ENCODE results near the gene SLC46A1. TPM values are rescaled to one million over a fixed set of nuclear protein-coding genes. Genes with fewer than 3 reads are reported as not detected.

Gene SLC46A1
- polyA plus RNA-seq, 1 experiment = 5.9 TPM

DNA sequence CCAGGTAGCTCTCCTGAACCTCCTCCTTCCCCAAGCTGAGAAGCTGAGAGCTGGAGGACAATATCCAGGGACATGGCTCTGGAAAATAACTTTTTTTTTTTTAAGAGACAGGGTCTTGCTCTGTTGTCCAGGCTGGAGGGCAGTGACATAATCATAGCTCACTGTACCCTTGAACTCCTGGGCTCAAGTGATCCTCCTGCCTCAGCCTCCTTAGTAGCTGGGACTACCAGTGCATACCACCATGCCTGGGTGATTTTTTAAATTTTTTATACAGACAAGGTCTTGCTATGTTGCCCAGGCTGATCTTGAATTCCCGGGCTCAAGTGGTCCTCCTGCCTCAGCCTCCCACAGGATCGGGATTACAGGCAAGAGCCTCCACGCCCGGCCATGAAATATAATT lies 6.2 kb downstream of the SLC46A1 start:
- ChIA-PET CTCF (interaction anchor here (1.2 to 2.4 kb wide), 3 partner anchors 17 to 21 kb away, joined by 3 to 13 read pairs (median 4); no protein-coding TSS in a partner anchor), POLR2A (no interaction called here)
- no peak overlapping the region for H3K4me3 ChIP-seq (ENCODE audit: low read depth, low read length)
- peaks cover 9% of the 10 kb centered on the region for H3K36me3 ChIP-seq (ENCODE audit: control insufficient read depth, insufficient read depth, low read length)
- no peaks in the 10 kb centered on the region for H3K27me3 ChIP-seq (ENCODE audit: control insufficient read depth, insufficient read depth, low read length)
- TF ChIP-seq, protein P1, sequence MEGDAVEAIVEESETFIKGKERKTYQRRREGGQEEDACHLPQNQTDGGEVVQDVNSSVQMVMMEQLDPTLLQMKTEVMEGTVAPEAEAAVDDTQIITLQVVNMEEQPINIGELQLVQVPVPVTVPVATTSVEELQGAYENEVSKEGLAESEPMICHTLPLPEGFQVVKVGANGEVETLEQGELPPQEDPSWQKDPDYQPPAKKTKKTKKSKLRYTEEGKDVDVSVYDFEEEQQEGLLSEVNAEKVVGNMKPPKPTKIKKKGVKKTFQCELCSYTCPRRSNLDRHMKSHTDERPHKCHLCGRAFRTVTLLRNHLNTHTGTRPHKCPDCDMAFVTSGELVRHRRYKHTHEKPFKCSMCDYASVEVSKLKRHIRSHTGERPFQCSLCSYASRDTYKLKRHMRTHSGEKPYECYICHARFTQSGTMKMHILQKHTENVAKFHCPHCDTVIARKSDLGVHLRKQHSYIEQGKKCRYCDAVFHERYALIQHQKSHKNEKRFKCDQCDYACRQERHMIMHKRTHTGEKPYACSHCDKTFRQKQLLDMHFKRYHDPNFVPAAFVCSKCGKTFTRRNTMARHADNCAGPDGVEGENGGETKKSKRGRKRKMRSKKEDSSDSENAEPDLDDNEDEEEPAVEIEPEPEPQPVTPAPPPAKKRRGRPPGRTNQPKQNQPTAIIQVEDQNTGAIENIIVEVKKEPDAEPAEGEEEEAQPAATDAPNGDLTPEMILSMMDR (IDR thresholded peaks at IDR 0.05; ENCODE audit: insufficient read depth, low read depth, low read length) = no peak
- DNase-seq (ENCODE audit: low read depth) = no peak

DNA sequence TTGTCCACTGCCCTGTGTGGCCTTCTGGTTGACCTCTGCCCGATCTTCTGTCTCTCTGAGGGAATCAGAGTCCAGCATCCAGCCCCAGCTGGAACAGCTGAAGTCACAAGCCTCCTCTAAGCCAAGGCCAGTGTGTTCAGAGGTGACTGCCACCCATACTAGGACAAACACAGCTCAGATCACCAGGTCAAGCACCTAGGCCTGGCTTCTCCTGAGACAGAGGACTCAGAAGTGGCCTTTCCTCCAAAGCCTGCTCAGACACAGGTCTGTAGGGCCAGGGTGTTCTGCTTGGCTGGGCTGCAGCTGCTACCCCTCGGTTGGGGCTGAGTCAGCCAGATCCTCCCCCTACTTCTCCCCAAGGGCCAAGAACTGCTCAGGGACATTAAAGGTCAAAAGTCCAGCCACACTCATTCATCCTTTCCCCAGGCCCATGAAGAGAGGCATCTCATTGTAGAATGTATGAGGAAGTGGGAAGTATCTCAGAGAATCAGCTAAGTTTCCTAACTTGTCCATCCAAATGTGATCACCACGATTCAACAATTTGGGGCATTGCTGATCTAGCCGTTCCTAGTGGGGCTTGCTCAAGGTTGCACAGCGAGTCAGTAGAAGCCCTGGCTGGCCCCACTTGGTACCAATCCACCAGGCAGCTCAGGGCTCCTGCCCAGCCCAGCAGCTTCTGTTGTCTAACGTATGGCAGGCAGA lies 7.6 kb downstream of the SLC46A1 start:
- no peak for DNase-seq (ENCODE audit: low read depth)
- ChIA-PET POLR2A (interaction anchor here (0.5 kb wide), 1 partner anchor 47 kb away, joined by 19 read pairs; no protein-coding TSS in a partner anchor), CTCF (interaction anchor here (1.3 kb wide), 1 partner anchor 18 kb away, joined by 3 read pairs; no protein-coding TSS in a partner anchor)
- Histone ChIP-seq H3K27me3 (ENCODE audit: control insufficient read depth, insufficient read depth, low read length) (no peaks in the 10 kb centered on the region), H3K36me3 (ENCODE audit: control insufficient read depth, insufficient read depth, low read length) (peaks cover 9% of the 10 kb centered on the region), H3K4me3 (ENCODE audit: low read depth, low read length) (no peak overlapping the region)
- TF ChIP-seq, protein P1 (IDR thresholded peaks at IDR 0.05; ENCODE audit: insufficient read depth, low read depth, low read length) = no peak

DNA sequence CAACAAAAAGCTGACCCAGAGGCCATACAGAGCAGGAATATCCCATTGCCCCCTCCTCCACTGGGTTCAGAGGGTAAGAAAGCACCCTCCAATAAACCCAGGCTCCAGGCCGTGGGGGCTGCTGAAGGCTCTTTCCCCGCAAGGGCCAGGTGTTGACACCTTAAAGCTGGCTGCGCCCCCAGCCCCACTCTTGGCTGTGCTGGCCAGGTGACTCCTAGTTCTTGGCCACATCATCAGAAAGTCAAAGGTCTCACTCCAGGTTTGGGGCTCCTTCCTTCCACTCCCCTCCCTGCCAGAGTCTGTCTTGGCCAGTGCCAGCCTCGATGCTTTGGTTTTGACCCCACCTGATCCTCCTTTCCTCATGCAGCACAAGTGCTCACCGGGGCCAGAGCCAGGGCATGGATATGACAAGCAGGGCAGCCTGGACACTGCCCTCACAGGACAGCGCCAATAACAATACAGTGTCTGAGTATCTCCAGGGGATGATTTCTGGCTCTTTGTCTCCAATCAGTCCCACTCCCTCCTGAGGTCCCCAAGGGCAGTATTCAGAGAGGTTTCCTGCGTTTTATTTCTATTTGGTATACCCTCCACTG lies 8.2 kb downstream of the SLC46A1 start:
- ChIA-PET CTCF (interaction anchor here (1.4 kb wide), 1 partner anchor 19 kb away, joined by 4 read pairs; no protein-coding TSS in a partner anchor), POLR2A (no interaction called here)
- DNase-seq (ENCODE audit: low read depth) = no peak
- H3K36me3 ChIP-seq (ENCODE audit: control insufficient read depth, insufficient read depth, low read length) = peaks cover 9% of the 10 kb centered on the region
- H3K27me3 ChIP-seq (ENCODE audit: control insufficient read depth, insufficient read depth, low read length) = no peaks in the 10 kb centered on the region
- no peak overlapping the region for H3K4me3 ChIP-seq (ENCODE audit: low read depth, low read length)
- TF ChIP-seq, protein P1 (IDR thresholded peaks at IDR 0.05; ENCODE audit: insufficient read depth, low read depth, low read length) = no peak

DNA sequence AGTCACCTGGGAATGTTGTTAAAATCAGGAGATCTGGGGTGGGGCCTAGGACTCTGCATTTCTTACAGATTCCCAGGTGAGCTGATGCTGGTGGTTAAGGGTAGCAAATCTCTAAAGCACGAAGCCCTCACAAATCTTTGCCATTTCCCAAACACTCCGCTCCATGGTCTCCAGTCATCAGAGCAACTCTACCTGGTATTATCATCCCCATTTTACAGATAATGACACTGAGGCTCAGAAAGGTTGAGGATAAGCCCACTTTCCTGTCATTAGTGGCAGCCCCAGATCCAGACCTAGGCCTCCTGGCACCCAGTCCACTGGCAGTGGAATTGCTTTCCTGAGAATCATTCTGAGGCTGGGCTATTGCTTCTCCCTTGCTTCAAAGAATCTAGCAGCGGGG lies 8.7 kb downstream of the SLC46A1 start:
- Histone ChIP-seq H3K36me3 (ENCODE audit: control insufficient read depth, insufficient read depth, low read length) (peaks cover 10% of the 10 kb centered on the region), H3K4me3 (ENCODE audit: low read depth, low read length) (no peak overlapping the region), H3K27me3 (ENCODE audit: control insufficient read depth, insufficient read depth, low read length) (no peaks in the 10 kb centered on the region)
- ChIA-PET CTCF (interaction anchor here (1.4 kb wide), 1 partner anchor 20 kb away, joined by 4 read pairs; no protein-coding TSS in a partner anchor), POLR2A (no interaction called here)
- TF ChIP-seq, protein P1 (IDR thresholded peaks at IDR 0.05; ENCODE audit: insufficient read depth, low read depth, low read length) = no peak
- no peak for DNase-seq (ENCODE audit: low read depth)

DNA sequence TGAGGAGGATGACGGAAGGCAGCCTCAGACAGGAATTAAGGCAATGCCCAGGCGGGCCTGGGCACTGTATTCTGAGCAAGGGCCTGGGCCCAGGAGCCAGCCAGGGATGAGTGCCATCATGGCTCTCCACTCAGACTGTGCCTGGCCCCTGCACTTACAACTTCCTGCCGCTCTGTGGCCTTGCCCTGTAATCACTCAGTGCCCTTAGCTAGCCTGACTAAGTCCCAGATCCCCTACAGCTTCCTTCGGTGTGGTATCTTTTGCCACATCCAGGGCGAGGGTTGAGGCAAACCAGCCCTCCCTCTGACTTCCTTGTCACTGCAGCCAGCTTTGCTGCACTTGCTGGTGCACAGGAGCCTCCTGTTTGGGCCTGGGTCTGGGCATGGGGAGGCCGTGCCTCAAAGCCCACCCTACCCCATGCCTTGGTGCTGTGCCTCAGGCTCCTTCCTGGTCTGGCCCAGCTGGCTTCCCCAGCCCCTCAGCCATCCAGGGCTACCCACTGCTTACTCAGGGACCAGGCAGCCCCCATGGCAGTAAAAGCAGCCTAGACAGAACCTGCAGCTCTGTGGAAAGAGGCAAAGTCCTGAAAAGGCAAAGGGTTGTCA lies 9.3 kb downstream of the SLC46A1 start:
- DNase-seq (ENCODE audit: low read depth) = no peak
- Histone ChIP-seq H3K27me3 (ENCODE audit: control insufficient read depth, insufficient read depth, low read length) (no peaks in the 10 kb centered on the region), H3K36me3 (ENCODE audit: control insufficient read depth, insufficient read depth, low read length) (peaks cover 8% of the 10 kb centered on the region), H3K4me3 (ENCODE audit: low read depth, low read length) (no peak overlapping the region)
- POLR2A ChIA-PET = no interaction called here
- CTCF ChIA-PET = interaction anchor here (1.4 kb wide), 1 partner anchor 20 kb away, joined by 4 read pairs; no protein-coding TSS in a partner anchor
- TF ChIP-seq, protein P1 (IDR thresholded peaks at IDR 0.05; ENCODE audit: insufficient read depth, low read depth, low read length) = no peak

All from BJ (cell line).